Stomach smooth muscle (tissue), 2 donors: ENCODE results near the gene TRPV5.

ENCODE experiments used
- H3K27ac ChIP-seq: one replicate; pipeline ENCODE4 v1.7.0; 2013; ENCODE audit warnings: mild to moderate bottlenecking, low read length, inconsistent platforms
- H3K27me3 ChIP-seq, 2 donors: one replicate each; pipeline ENCODE4 v1.7.0; 2013; ENCODE audit warnings: low read length in 2 of 2; ENCODE audit not compliant: insufficient read depth in 2 of 2, control insufficient read depth in 1 of 2
- H3K36me3 ChIP-seq, 2 donors: one replicate each; pipeline ENCODE4 v1.7.0; 2013; ENCODE audit warnings: low read length in 2 of 2; ENCODE audit not compliant: control insufficient read depth in 2 of 2, insufficient read depth in 2 of 2
- H3K4me1 ChIP-seq: one replicate; pipeline ENCODE4 v1.7.0; 2013; ENCODE audit warnings: low read length; ENCODE audit not compliant: control insufficient read depth, insufficient read depth
- H3K4me3 ChIP-seq, 2 donors: one replicate each; pipeline ENCODE4 v1.7.0; 2013; ENCODE audit warnings: low read length in 2 of 2
- H3K9ac ChIP-seq, 2 donors: one replicate each; pipeline ENCODE4 v1.7.0; 2013; ENCODE audit warnings: low read length in 2 of 2, mild to moderate bottlenecking in 1 of 2
- H3K9me3 ChIP-seq, 2 donors: one replicate each; pipeline ENCODE4 v1.7.0; 2013; ENCODE audit warnings: low read length in 2 of 2; ENCODE audit not compliant: control insufficient read depth in 2 of 2
- donor health status: healthy.
- donor health status: Pancreatic carcinoma.

TRPV5 gene

GRCh38 chr7:142885311-142886230, 48.0 kb downstream of the TRPV5 start, which contains the start of gene TRPV6:
Gene TRPV6, minus strand, starts transcription at chr7:142885745.
- Histone ChIP-seq H3K9me3 (no peaks in the 10 kb centered on the region), H3K4me3 (no peak within 1 kb of the TSS), H3K27me3 (peaks cover 4 to 24% of the 10 kb centered on the region in 2 donors), H3K9ac (no peak within 1 kb of the TSS), H3K36me3 (no peaks in the 10 kb centered on the region), H3K4me1 (no peaks in the 10 kb centered on the region), H3K27ac (no peak within 1 kb of the TSS)

- H3K4me3 ChIP-seq: no peak overlapping the region
- H3K36me3 ChIP-seq: no peaks in the 10 kb centered on the region
- no peak overlapping the region for H3K27ac ChIP-seq
- peaks cover 8 to 26% of the 10 kb centered on the region in 2 donors for H3K27me3 ChIP-seq
- H3K9ac ChIP-seq: no peak overlapping the region
- H3K9me3 ChIP-seq: no peaks in the 10 kb centered on the region
- H3K4me1 ChIP-seq: no peaks in the 10 kb centered on the region
Measured at GRCh38 chr7:142884286-142884640, 49.3 kb downstream of the TRPV5 start.

GRCh38 chr7:142883571-142884285, 49.8 kb downstream of the TRPV5 start:
- no peaks in the 10 kb centered on the region for H3K4me1 ChIP-seq
- H3K4me3 ChIP-seq: no peak overlapping the region
- no peaks in the 10 kb centered on the region for H3K9me3 ChIP-seq
- no peak overlapping the region for H3K9ac ChIP-seq
- H3K36me3 ChIP-seq: no peaks in the 10 kb centered on the region
- peaks cover 8 to 26% of the 10 kb centered on the region in 2 donors for H3K27me3 ChIP-seq
- H3K27ac ChIP-seq: no peak overlapping the region

GRCh38 chr7:142883145-142883544, 50.4 kb downstream of the TRPV5 start:
- H3K9ac ChIP-seq: no peak overlapping the region
- no peaks in the 10 kb centered on the region for H3K4me1 ChIP-seq
- peaks cover 8 to 26% of the 10 kb centered on the region in 2 donors for H3K27me3 ChIP-seq
- H3K27ac ChIP-seq: no peak overlapping the region
- no peaks in the 10 kb centered on the region for H3K9me3 ChIP-seq
- no peaks in the 10 kb centered on the region for H3K36me3 ChIP-seq
- H3K4me3 ChIP-seq: no peak overlapping the region

- Histone ChIP-seq H3K4me1 (no peaks in the 10 kb centered on the region), H3K27ac (no peak overlapping the region), H3K9me3 (no peaks in the 10 kb centered on the region), H3K36me3 (no peaks in the 10 kb centered on the region), H3K4me3 (no peak overlapping the region), H3K9ac (no peak overlapping the region), H3K27me3 (peaks cover 8 to 26% of the 10 kb centered on the region in 2 donors)
Measured at GRCh38 chr7:142882338-142882678, 51.2 kb downstream of the TRPV5 start.

- H3K27me3 ChIP-seq: peaks cover 8 to 26% of the 10 kb centered on the region in 2 donors
Measured at GRCh38 chr7:142881586-142882337, 51.8 kb downstream of the TRPV5 start.

GRCh38 chr7:142880876-142881505, 52.6 kb downstream of the TRPV5 start:
- Histone ChIP-seq H3K27me3 (peaks cover 8 to 31% of the 10 kb centered on the region in 2 donors), H3K4me1 (no peaks in the 10 kb centered on the region), H3K36me3 (no peaks in the 10 kb centered on the region), H3K4me3 (no peak overlapping the region), H3K27ac (no peak overlapping the region), H3K9ac (no peak overlapping the region), H3K9me3 (no peaks in the 10 kb centered on the region)

More at GRCh38 chr7:142881586-142882337, 51.8 kb downstream of the TRPV5 start:
- no peak overlapping the region for H3K27ac ChIP-seq
- H3K4me3 ChIP-seq: no peak overlapping the region
- no peaks in the 10 kb centered on the region for H3K4me1 ChIP-seq
- H3K36me3 ChIP-seq: no peaks in the 10 kb centered on the region
- H3K9ac ChIP-seq: no peak overlapping the region
- H3K9me3 ChIP-seq: no peaks in the 10 kb centered on the region

- H3K36me3 ChIP-seq: no peaks in the 10 kb centered on the region
- H3K27ac ChIP-seq: no peak overlapping the region
- H3K4me1 ChIP-seq: no peaks in the 10 kb centered on the region
- no peak overlapping the region for H3K4me3 ChIP-seq
- no peak overlapping the region for H3K9ac ChIP-seq
- H3K9me3 ChIP-seq: no peaks in the 10 kb centered on the region
- H3K27me3 ChIP-seq: peaks cover 8 to 27% of the 10 kb centered on the region in 2 donors
Measured at GRCh38 chr7:142879060-142879459, 54.5 kb downstream of the TRPV5 start.

- Histone ChIP-seq H3K27ac (no peak overlapping the region), H3K4me3 (no peak overlapping the region), H3K9me3 (no peaks in the 10 kb centered on the region), H3K4me1 (no peaks in the 10 kb centered on the region), H3K36me3 (no peaks in the 10 kb centered on the region), H3K27me3 (peaks cover 8 to 25% of the 10 kb centered on the region in 2 donors), H3K9ac (no peak overlapping the region)
Measured at GRCh38 chr7:142878315-142878714, 55.2 kb downstream of the TRPV5 start.
